GM12801 (cell line): ENCODE data around the gene DEGS2.

Experiments
- TF ChIP-seq, protein P1 (sequence below): IDR thresholded peaks from one replicate; pipeline ENCODE4 v1.5.1; 2011; ENCODE audit warnings: control low read depth; ENCODE audit not compliant: insufficient read length; ENCODE audit errors: extremely low read depth

DEGS2 gene

DNA sequence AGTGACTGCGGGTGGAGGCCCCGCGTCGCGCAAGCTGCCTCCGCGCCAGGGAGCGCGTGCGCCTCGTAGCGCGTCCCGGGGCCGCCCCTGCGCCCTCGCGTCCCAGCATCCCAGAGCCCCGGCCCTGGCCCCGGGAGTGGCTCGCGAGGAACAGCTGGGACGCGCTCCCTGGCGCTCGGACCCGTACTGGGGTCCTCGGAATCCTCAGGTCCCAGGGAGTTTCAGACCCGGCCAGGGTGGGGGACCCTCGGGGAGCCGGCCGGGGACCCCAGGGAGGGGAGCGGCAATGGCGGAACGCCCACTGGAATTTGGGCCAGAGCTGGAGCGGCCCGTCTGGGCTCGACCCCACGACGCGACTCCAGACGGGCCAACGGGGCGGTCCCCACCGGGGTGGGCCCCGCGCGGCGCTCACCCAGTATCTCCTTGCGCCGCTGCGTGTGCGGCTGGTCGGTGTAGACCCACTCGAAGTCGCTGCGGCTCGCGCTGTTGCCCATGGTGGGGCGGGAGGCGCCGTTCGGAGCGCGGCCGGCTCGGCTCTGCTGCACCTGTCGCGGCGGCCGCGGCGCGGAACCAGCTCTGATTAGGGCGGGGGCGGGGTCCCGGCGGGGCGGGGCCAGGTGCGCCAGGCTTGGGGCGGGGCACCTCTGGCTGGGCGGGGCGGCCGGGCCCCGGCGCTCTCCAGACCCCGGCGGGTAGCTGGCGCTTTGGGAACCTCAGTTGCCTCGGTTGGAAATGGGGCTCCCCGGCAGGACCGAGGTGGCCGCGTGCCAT lies at the start of gene DEGS2:
Gene DEGS2 (minus strand): TSS at position 552 of the 771 bp plus-strand sequence. CDS start 58 bp downstream, at position 494.
- TF ChIP-seq, protein P1, sequence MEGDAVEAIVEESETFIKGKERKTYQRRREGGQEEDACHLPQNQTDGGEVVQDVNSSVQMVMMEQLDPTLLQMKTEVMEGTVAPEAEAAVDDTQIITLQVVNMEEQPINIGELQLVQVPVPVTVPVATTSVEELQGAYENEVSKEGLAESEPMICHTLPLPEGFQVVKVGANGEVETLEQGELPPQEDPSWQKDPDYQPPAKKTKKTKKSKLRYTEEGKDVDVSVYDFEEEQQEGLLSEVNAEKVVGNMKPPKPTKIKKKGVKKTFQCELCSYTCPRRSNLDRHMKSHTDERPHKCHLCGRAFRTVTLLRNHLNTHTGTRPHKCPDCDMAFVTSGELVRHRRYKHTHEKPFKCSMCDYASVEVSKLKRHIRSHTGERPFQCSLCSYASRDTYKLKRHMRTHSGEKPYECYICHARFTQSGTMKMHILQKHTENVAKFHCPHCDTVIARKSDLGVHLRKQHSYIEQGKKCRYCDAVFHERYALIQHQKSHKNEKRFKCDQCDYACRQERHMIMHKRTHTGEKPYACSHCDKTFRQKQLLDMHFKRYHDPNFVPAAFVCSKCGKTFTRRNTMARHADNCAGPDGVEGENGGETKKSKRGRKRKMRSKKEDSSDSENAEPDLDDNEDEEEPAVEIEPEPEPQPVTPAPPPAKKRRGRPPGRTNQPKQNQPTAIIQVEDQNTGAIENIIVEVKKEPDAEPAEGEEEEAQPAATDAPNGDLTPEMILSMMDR, result no peak

DNA sequence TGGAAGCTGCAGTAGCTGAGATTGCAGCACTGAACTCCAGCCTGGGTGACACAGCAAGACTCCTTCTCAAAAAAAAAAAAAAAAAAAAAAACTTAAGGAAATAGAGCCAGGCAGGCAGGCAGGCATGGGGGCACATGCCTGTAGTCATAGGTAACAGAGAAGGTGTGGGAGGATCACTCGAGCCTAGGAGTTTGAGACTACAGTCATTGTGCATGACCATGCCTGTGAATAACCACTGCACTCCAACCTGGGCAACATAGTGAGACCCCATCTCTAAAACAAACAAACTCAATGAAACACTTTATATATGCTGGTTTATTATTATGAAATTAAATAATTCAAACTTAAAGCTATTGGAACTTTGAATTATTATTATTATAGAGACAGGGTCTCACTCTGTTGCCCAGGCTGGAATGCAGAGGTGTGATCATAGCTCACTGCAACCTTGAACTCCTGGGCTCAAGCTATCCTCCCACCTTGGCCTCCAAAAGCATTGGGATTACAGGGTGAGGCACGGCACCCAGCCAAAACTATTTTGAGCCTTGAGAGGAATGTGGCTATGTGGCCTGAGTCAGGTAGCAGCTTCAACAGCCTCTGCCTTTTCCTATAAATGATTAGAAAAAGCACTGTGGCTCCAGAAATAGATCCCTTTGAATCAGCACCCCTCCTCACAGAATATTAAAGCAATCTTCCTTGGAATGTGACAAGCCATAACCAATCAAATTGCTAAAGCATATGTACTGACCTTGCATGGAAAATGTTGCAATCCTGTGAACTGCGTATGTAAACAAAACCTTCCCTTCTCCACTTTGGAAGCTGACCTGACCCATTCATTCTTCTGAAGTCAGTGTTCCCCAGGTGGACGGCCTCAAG lies 44.8 kb upstream of the DEGS2 start:
- TF ChIP-seq, protein P1, result no peak

DNA sequence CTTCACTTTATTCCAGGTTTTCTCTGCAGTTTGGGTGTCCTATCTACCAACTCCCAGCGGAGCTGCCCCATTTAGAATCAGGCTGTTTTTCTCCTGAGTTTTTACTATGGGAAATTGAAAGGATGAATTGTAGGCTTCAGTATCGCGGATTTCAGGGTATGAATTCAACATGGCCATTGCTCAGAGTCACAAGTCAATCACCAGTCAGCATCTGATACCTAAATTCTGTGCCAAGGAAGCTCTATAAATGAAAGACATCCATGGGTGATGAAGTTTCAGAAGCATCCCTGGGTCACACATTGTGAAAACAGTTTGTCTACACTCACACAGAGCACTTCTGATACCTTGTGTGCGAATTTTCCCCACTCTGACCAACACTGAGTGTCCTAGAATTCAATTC lies 43.7 kb upstream of the DEGS2 start:
- TF ChIP-seq, protein P1, result no peak

DNA sequence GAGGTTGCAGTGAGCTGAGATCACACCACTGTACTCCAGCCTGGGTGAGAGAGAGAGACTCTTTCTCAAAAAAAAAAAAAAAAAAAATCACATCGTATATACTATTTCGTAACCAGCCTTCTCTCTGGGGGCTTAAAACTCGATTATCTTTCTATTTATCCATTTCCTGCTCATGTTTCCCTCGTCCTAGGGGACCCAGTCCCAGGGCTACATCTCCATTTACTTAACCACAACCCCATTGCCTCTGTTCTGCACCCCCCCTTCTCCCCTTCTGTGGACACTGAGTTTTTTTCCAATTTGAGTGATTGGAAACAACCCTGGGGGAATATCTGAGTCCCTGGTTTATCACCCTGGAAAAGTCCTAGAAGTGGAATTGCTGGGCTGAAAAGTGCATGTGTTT lies 43.3 kb upstream of the DEGS2 start:
- TF ChIP-seq, protein P1, result no peak

DNA sequence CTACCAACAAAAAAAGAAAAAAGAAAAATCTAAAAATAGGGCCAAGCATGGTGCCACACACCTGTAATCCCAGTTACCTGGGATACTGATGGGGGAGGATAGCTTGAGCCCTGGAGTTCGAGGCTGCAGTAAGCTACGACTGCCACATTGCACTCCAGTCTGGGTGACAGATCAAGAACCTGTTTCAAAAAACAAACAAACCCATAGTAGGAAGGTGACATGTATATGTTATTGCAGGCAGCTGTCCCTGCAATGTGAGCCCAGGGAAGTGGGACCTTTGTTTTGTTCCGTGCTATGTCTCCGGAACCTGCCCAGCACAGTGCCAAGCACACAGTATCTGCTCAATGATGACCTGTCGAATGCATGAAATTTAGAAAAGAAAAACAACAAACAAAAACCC lies 42.3 kb upstream of the DEGS2 start:
- TF ChIP-seq, protein P1, result no peak

DNA sequence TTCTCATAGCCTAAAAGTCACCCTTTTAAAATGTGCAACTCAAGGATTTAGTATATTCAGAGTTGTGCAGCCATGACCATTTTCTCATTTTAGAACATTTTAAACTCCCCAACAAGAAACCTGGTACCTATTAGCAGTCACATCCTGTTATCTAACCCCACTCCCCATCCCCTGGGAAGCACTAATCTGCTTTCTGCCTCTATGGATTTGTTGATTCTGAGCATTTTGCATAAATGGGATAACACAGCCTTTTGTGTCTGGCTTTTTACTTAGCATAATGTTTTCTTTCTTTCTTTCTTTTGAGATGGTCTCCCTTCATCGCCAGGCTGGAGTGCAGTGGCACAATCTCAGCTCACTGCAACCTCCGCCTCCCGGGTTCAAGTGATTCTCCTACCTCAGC lies 40.9 kb upstream of the DEGS2 start:
- TF ChIP-seq, protein P1, result no peak

DNA sequence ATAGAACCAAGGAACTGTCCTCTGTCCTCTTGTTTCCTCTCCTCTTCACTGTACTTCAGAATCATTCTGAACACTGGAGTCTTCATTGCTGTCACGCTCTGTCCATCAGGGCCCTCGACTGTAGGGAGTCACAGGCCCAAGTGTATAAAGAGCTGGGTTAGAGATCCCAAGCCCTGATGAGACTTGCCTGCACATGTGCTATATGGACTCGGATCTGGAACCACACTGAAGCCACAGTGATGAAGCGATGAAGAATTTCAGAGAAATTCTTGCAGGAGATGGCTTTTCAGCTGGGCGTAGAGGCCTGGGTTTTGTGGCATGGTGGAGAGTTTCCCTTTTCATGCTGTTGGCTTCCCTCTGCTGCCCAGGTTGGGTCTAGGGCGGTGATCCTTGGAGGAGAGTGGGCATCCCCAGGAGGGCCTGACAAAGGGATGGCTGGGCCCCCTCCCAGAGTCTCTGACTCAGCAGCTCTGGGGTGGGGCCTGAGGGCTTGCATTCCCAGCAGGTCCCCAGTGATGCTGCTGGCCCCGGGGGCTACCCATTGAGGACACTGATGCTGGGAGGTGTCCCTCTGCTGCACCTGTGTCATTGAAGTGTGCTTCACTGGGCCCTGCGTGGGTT lies 39.9 kb upstream of the DEGS2 start:
- TF ChIP-seq, protein P1, result no peak
